ENCODE results near the gene TSPAN10. TPM values are rescaled to one million over a fixed set of nuclear protein-coding genes. Genes with fewer than 3 reads are reported as not detected.

TSPAN10 gene
- total and polyA plus RNA-seq, 2 of the 4 experiments (the other 2 are of a cell fraction): 1.4 to 4.5 TPM

GRCh38 chr17:81687770-81688541 lies 51.0 kb downstream of the TSPAN10 start:
- no peak overlapping the region for H2BK5ac ChIP-seq (ENCODE audit: low read depth, low read length, poor library complexity, severe bottlenecking)
- CTCF ChIA-PET: no interaction called here
- dilution Hi-C loops (cut with HindIII; ENCODE audit: low sequenced_read_pairs, unreplicated experiment): no loop called here

More at GRCh38 chr17:81687770-81688541, 51.0 kb downstream of the TSPAN10 start:
- POLR2A ChIA-PET (ENCODE audit: unreplicated experiment): no interaction called here
- no peak overlapping the region for H4K91ac ChIP-seq (ENCODE audit: insufficient read depth, low read depth, low read length)
- H3K14ac ChIP-seq (replicated peaks; ENCODE audit: low read depth, low read length): no peak overlapping the region
- no peak overlapping the region for H4K5ac ChIP-seq (ENCODE audit: low read depth, low read length)
- H3K9ac ChIP-seq (ENCODE audit: low read depth, low read length): no peak overlapping the region
- H2AFZ ChIP-seq (replicated peaks; ENCODE audit: low read length, poor library complexity): peak overlapping the region; percentile 32
- no peak overlapping the region for H2BK20ac ChIP-seq (ENCODE audit: low read depth, low read length)
- H3K9me3 ChIP-seq (ENCODE audit: control insufficient read depth, insufficient read depth, low read length): no peaks in the 10 kb centered on the region
- no peak overlapping the region for H2BK15ac ChIP-seq (ENCODE audit: low read depth, low read length)
- TF ChIP-seq ELK1 (IDR thresholded peaks at IDR 0.05; ENCODE audit: borderline replicate concordance, low read depth, low read length): no peak
- TF ChIP-seq USF2 (IDR thresholded peaks at IDR 0.05; ENCODE audit: low read depth, low read length): no peak
- no peak for TF ChIP-seq CHD1 (IDR thresholded peaks at IDR 0.05; ENCODE audit: low read depth, low read length)
- TF ChIP-seq RFX5 (IDR thresholded peaks at IDR 0.05; ENCODE audit: low read depth, low read length): no peak
- TF ChIP-seq CTCF (conservative IDR thresholded peaks at IDR 0.05; ENCODE audit: low read depth, low read length): no peak
- no peak for TF ChIP-seq POLR2A (IDR thresholded peaks at IDR 0.05; ENCODE audit: low read depth, low read length)
- TF ChIP-seq MXI1 (IDR thresholded peaks at IDR 0.05; ENCODE audit: borderline replicate concordance, low read depth, low read length): no peak
- TF ChIP-seq MAFK (IDR thresholded peaks at IDR 0.05; ENCODE audit: low read depth, low read length): no peak
- no peak for TF ChIP-seq SMC3 (IDR thresholded peaks at IDR 0.05; ENCODE audit: low read depth, low read length)
- TF ChIP-seq RAD21 (IDR thresholded peaks at IDR 0.05; ENCODE audit: low read length): no peak
- no peak for TF ChIP-seq BHLHE40 (IDR thresholded peaks at IDR 0.05; ENCODE audit: low read depth, low read length)
- TF ChIP-seq CEBPB (IDR thresholded peaks at IDR 0.05; ENCODE audit: low read depth, low read length): no peak
- TF ChIP-seq FOS (IDR thresholded peaks at IDR 0.05; ENCODE audit: low read depth, low read length): no peak
- TF ChIP-seq MAZ (IDR thresholded peaks at IDR 0.05; ENCODE audit: borderline replicate concordance, low read depth, low read length): no peak
- no TSS peak for BruUV-seq (replicated peaks)
- H4K8ac ChIP-seq (ENCODE audit: low read depth in 2 of 2, low read length in 2 of 2): no peak overlapping the region
- H3K4me1 ChIP-seq (ENCODE audit: control insufficient read depth, insufficient read depth, low read length): peaks cover 10% of the 10 kb centered on the region
- no peak overlapping the region for H3K23ac ChIP-seq (ENCODE audit: low read depth, low read length)
- no peak overlapping the region for H3K4ac ChIP-seq (ENCODE audit: low read depth, low read length)
- ATAC-seq (ENCODE audit: low read depth): no peak
- in situ Hi-C loops (cut with MboI; ENCODE audit: low sequenced_read_pairs): no loop called here
- H3K9me1 ChIP-seq (ENCODE audit: insufficient read depth, low read length): peaks cover 3% of the 10 kb centered on the region; the same call in 1 of the 2 replicates
- no peak overlapping the region for H2AK9ac ChIP-seq (replicated peaks; ENCODE audit: low read depth, low read length, poor library complexity)
- WGBS, 2 experiments (ENCODE audit: extremely low coverage in 2 of 2, insufficient read length in 1 of 2): 88% methylated on average over 13 of the region's 41 CpGs; no CpG with 5 or more reads in 1 of the 2 experiments
- H3K36me3 ChIP-seq (ENCODE audit: control insufficient read depth, insufficient read depth, low read length): peaks cover 68% of the 10 kb centered on the region
- H3K4me2 ChIP-seq (ENCODE audit: low read depth, low read length): no peak overlapping the region
- H3K27ac ChIP-seq (ENCODE audit: insufficient read depth, low read length): no peak overlapping the region
- no peaks in the 10 kb centered on the region for H3K27me3 ChIP-seq (ENCODE audit: control insufficient read depth, insufficient read depth, low read length)
- intact Hi-C loops (cut with micrococcal nuclease): no loop called here
- no peak overlapping the region for H2AK5ac ChIP-seq (ENCODE audit: low read depth, low read length)
- peaks cover 86% of the 10 kb centered on the region for H4K20me1 ChIP-seq (ENCODE audit: insufficient read depth, low read length)
- H2BK120ac ChIP-seq (ENCODE audit: low read depth, low read length): no peak overlapping the region
- H3K18ac ChIP-seq (ENCODE audit: low read depth, low read length): no peak overlapping the region
- no peak overlapping the region for H3K56ac ChIP-seq (ENCODE audit: extremely low read depth, insufficient read depth, low read length)
- DNase-seq: no peak
- no peak overlapping the region for H3K4me3 ChIP-seq (ENCODE audit: insufficient read depth, low read depth, low read length)
- peaks cover 17 to 63% of the 10 kb centered on the region in 2 experiments for H3K79me1 ChIP-seq (ENCODE audit: low read depth in 1 of 2, low read length in 2 of 2)
